Mesenchymal stem cell (in vitro differentiated cells and primary cell): ENCODE results near the gene PLN.

Experiments used
- DNase-seq: peaks from one replicate; pipeline ENCODE4 v3.0.0-alpha.2; 2013
- H2AFZ ChIP-seq: one replicate; pipeline ENCODE4 v1.6.1; 2013; ENCODE audit warnings: low read depth, mild to moderate bottlenecking, control low read depth, inconsistent platforms, low read length, moderate library complexity
- H2AK5ac ChIP-seq: 2 replicates; pipeline ENCODE4 v1.6.1; 2013; ENCODE audit warnings: low read length, moderate library complexity, mild to moderate bottlenecking, inconsistent platforms; ENCODE audit not compliant: severe bottlenecking
- H2BK120ac ChIP-seq: one replicate; pipeline ENCODE4 v1.6.1; 2013; ENCODE audit warnings: low read depth, mild to moderate bottlenecking, inconsistent platforms, low read length, moderate library complexity
- H2BK12ac ChIP-seq, 2 experiments: one replicate each; pipeline ENCODE4 v1.6.1; 2013; ENCODE audit warnings: inconsistent platforms in 2 of 2, low read length in 2 of 2, mild to moderate bottlenecking in 2 of 2, moderate library complexity in 2 of 2, control low read depth in 1 of 2
- H2BK15ac ChIP-seq: one replicate; pipeline ENCODE4 v1.6.1; 2013; ENCODE audit warnings: mild to moderate bottlenecking, low read depth, inconsistent platforms; ENCODE audit not compliant: poor library complexity, severe bottlenecking
- H2BK5ac ChIP-seq: 2 replicates; pipeline ENCODE4 v1.6.1; 2013; ENCODE audit warnings: low read depth, mild to moderate bottlenecking, low read length, control low read depth, inconsistent platforms; ENCODE audit not compliant: poor library complexity, severe bottlenecking
- H3K14ac ChIP-seq, 2 experiments: one replicate each; pipeline ENCODE4 v1.6.1; 2013; ENCODE audit warnings: inconsistent platforms in 2 of 2, low read length in 2 of 2, control low read depth in 1 of 2, mild to moderate bottlenecking in 1 of 2, moderate library complexity in 1 of 2
- H3K18ac ChIP-seq, 2 experiments: one replicate each; pipeline ENCODE4 v1.6.1; 2013; ENCODE audit warnings: inconsistent platforms in 2 of 2, low read length in 2 of 2, control low read depth in 1 of 2, low read depth in 1 of 2, mild to moderate bottlenecking in 1 of 2
- H3K23ac ChIP-seq, 2 experiments: one replicate each; pipeline ENCODE4 v1.6.1; 2013; ENCODE audit warnings: inconsistent platforms in 2 of 2, low read length in 2 of 2, mild to moderate bottlenecking in 2 of 2, moderate library complexity in 2 of 2, control low read depth in 1 of 2
- H3K27ac ChIP-seq: 2 replicates; pipeline ENCODE4 v1.5.1; 2013; ENCODE audit warnings: mild to moderate bottlenecking, moderate library complexity, low read length, control low read depth, inconsistent platforms; ENCODE audit not compliant: poor library complexity, severe bottlenecking
- H3K27me3 ChIP-seq, 2 experiments: 2 replicates each; pipeline versions ENCODE4 v1.6.1 to v1.7.0; 2013; ENCODE audit warnings: low read length in 2 of 2, mild to moderate bottlenecking in 2 of 2, moderate library complexity in 2 of 2, control low read depth in 1 of 2, inconsistent platforms in 1 of 2; ENCODE audit not compliant: control insufficient read depth in 1 of 2, insufficient read depth in 1 of 2
- H3K36me3 ChIP-seq, 2 experiments: 2 replicates each; pipeline versions ENCODE4 v1.6.1 to v1.7.0; 2013; ENCODE audit warnings: low read length in 2 of 2, control low read depth in 1 of 2, inconsistent platforms in 1 of 2, low read depth in 1 of 2, mild to moderate bottlenecking in 1 of 2; ENCODE audit not compliant: insufficient read depth in 2 of 2, control insufficient read depth in 1 of 2
- H3K4ac ChIP-seq, 2 experiments: one replicate each; pipeline ENCODE4 v1.6.1; 2013; ENCODE audit warnings: inconsistent platforms in 2 of 2, low read length in 2 of 2, mild to moderate bottlenecking in 2 of 2, moderate library complexity in 2 of 2, control low read depth in 1 of 2, low read depth in 1 of 2
- H3K4me1 ChIP-seq: 2 replicates; pipeline ENCODE4 v1.6.1; 2013; ENCODE audit warnings: low read depth, low read length, control low read depth; ENCODE audit not compliant: control insufficient read depth, insufficient read depth
- H3K4me2 ChIP-seq: 2 replicates; pipeline ENCODE4 v1.6.1; 2013; ENCODE audit warnings: low read length, mild to moderate bottlenecking, inconsistent platforms; ENCODE audit not compliant: poor library complexity, severe bottlenecking
- H3K4me3 ChIP-seq, 2 experiments: 2 replicates each; pipeline versions ENCODE4 v1.5.1 to v1.7.0; 2013; ENCODE audit warnings: low read length in 2 of 2, mild to moderate bottlenecking in 2 of 2, control low read depth in 1 of 2, low read depth in 1 of 2; ENCODE audit not compliant: insufficient read depth in 1 of 2
- H3K79me1 ChIP-seq: replicated peaks from 2 replicates; pipeline ENCODE4 v1.6.1; 2013; ENCODE audit warnings: mild to moderate bottlenecking, control low read depth, low read length, inconsistent platforms; ENCODE audit not compliant: poor library complexity, severe bottlenecking
- H3K9ac ChIP-seq: 2 replicates; pipeline ENCODE4 v1.7.0; 2013; ENCODE audit warnings: mild to moderate bottlenecking, low read length, moderate library complexity
- H3K9me3 ChIP-seq: 2 replicates; pipeline ENCODE4 v1.7.0; 2013; ENCODE audit warnings: mild to moderate bottlenecking, low read length; ENCODE audit not compliant: control insufficient read depth
- H4K8ac ChIP-seq: one replicate; pipeline ENCODE4 v1.6.1; 2013; ENCODE audit warnings: inconsistent platforms, mild to moderate bottlenecking, low read length, moderate library complexity
- H4K91ac ChIP-seq: one replicate; pipeline ENCODE4 v1.6.1; 2013; ENCODE audit warnings: mild to moderate bottlenecking, low read length, inconsistent platforms
- WGBS: methylation state at CpG from one replicate; pipeline ENCODE4 v1.1.7; 2013; ENCODE audit warnings: mixed read lengths; 5-methylcytosine and 5-hydroxymethylcytosine counted together

Gene PLN

GRCh38 chr6:118546164-118546879, 1.8 kb upstream of the PLN start:
- DNase-seq = no peak
- no peak overlapping the region for H3K4ac ChIP-seq
- no peaks in the 10 kb centered on the region for H3K9me3 ChIP-seq
- no peak overlapping the region for H2AK5ac ChIP-seq
- no peak overlapping the region for H3K9ac ChIP-seq
- no peaks in the 10 kb centered on the region for H3K4me1 ChIP-seq
- no peak overlapping the region for H4K91ac ChIP-seq
- no peak overlapping the region for H3K18ac ChIP-seq
- no peaks in the 10 kb centered on the region for H3K36me3 ChIP-seq
- H3K14ac ChIP-seq = no peak overlapping the region
- H4K8ac ChIP-seq = no peak overlapping the region
- no peak overlapping the region for H2BK120ac ChIP-seq
- H2AFZ ChIP-seq = no peak overlapping the region
- no peak overlapping the region for H3K4me2 ChIP-seq
- H3K23ac ChIP-seq = no peak overlapping the region
- H3K27ac ChIP-seq = no peak overlapping the region
- no peak overlapping the region for H2BK5ac ChIP-seq
- H3K4me3 ChIP-seq = no peak overlapping the region
- H2BK15ac ChIP-seq = no peak overlapping the region
- no peaks in the 10 kb centered on the region for H3K79me1 ChIP-seq
- no peaks in the 10 kb centered on the region for H3K27me3 ChIP-seq
- H2BK12ac ChIP-seq = no peak overlapping the region
- 93% methylated on average over 3 of the region's 4 CpGs for WGBS

- DNase-seq = no peak
- no peak overlapping the region for H3K4me2 ChIP-seq
- H3K4me3 ChIP-seq = no peak overlapping the region
- H2BK15ac ChIP-seq = no peak overlapping the region
- H3K27ac ChIP-seq = no peak overlapping the region
- H3K18ac ChIP-seq = no peak overlapping the region
- no peak overlapping the region for H4K91ac ChIP-seq
- no peak overlapping the region for H2BK12ac ChIP-seq
- H2BK120ac ChIP-seq = no peak overlapping the region
- no peak overlapping the region for H3K14ac ChIP-seq
- no peak overlapping the region for H4K8ac ChIP-seq
- no peak overlapping the region for H3K23ac ChIP-seq
- H3K4ac ChIP-seq = no peak overlapping the region
- no peaks in the 10 kb centered on the region for H3K79me1 ChIP-seq
- no peak overlapping the region for H2AFZ ChIP-seq
- WGBS = no CpG with 5 or more reads among the region's 1 CpG
- no peak overlapping the region for H2AK5ac ChIP-seq
- H2BK5ac ChIP-seq = no peak overlapping the region
- H3K4me1 ChIP-seq = no peaks in the 10 kb centered on the region
- H3K27me3 ChIP-seq = no peaks in the 10 kb centered on the region
- no peak overlapping the region for H3K9ac ChIP-seq
- no peaks in the 10 kb centered on the region for H3K9me3 ChIP-seq
- H3K36me3 ChIP-seq = no peaks in the 10 kb centered on the region
Measured at GRCh38 chr6:118546880-118547218, 1.2 kb upstream of the PLN start.

- H3K18ac ChIP-seq = no peak overlapping the region
- no peaks in the 10 kb centered on the region for H3K9me3 ChIP-seq
- no peak overlapping the region for H2BK120ac ChIP-seq
- H3K36me3 ChIP-seq = no peaks in the 10 kb centered on the region
- no peak overlapping the region for H2BK5ac ChIP-seq
- no peak overlapping the region for H4K91ac ChIP-seq
- no peak overlapping the region for H3K4me3 ChIP-seq
- H3K4me2 ChIP-seq = no peak overlapping the region
- H3K27me3 ChIP-seq = no peaks in the 10 kb centered on the region
- no peaks in the 10 kb centered on the region for H3K79me1 ChIP-seq
- no peak overlapping the region for H3K14ac ChIP-seq
- H2AFZ ChIP-seq = no peak overlapping the region
- no peak overlapping the region for H2BK12ac ChIP-seq
- H2AK5ac ChIP-seq = no peak overlapping the region
- no peak overlapping the region for H4K8ac ChIP-seq
- H3K27ac ChIP-seq = no peak overlapping the region
- no peak for DNase-seq
- no peak overlapping the region for H3K23ac ChIP-seq
- H3K4ac ChIP-seq = no peak overlapping the region
- H3K4me1 ChIP-seq = no peaks in the 10 kb centered on the region
- H3K9ac ChIP-seq = no peak overlapping the region
- H2BK15ac ChIP-seq = no peak overlapping the region
Measured at GRCh38 chr6:118548613-118549012, 517 bp downstream of the PLN start.

GRCh38 chr6:118551063-118552053, 3.3 kb downstream of the PLN start:
- H4K8ac ChIP-seq = no peak overlapping the region
- H2BK12ac ChIP-seq = no peak overlapping the region
- peaks cover 0 to 15% of the 10 kb centered on the region in 2 experiments for H3K36me3 ChIP-seq
- no peak overlapping the region for H3K27ac ChIP-seq
- H3K14ac ChIP-seq = no peak overlapping the region
- H2BK15ac ChIP-seq = no peak overlapping the region
- no peak overlapping the region for H2BK5ac ChIP-seq
- H3K79me1 ChIP-seq = peaks cover 3% of the 10 kb centered on the region
- no peak overlapping the region for H3K18ac ChIP-seq
- H3K4me3 ChIP-seq = no peak overlapping the region
- DNase-seq = peak; percentile 79
- H3K4me1 ChIP-seq = peaks cover 2% of the 10 kb centered on the region
- peak overlapping the region; percentile 79 for H3K9ac ChIP-seq
- H3K23ac ChIP-seq = no peak overlapping the region
- no peak overlapping the region for H4K91ac ChIP-seq
- 27% methylated on average over 1 of the region's 3 CpGs for WGBS
- H3K4ac ChIP-seq = no peak overlapping the region
- H3K4me2 ChIP-seq = no peak overlapping the region
- no peak overlapping the region for H2AK5ac ChIP-seq
- no peaks in the 10 kb centered on the region for H3K9me3 ChIP-seq
- no peak overlapping the region for H2AFZ ChIP-seq
- H2BK120ac ChIP-seq = no peak overlapping the region
- no peaks in the 10 kb centered on the region for H3K27me3 ChIP-seq
